ENCODE measurements around the gene YRDC. TPM values are rescaled to one million over a fixed set of nuclear protein-coding genes. Genes with fewer than 3 reads are reported as not detected.
"Not testable (repeated sequence)": the region's sequence is repeated elsewhere in the genome, so short reads cannot be mapped to it uniquely, and the experiment has no call there.

The YRDC gene
- total RNA-seq, 1 donor from 2014 or later = 9.1 TPM

- TF ChIP-seq POLR2AphosphoS5 (IDR thresholded peaks at IDR 0.05; ENCODE audit: insufficient read depth in 1 of 2, low read depth in 1 of 2) (no peak), CTCF (IDR thresholded peaks at IDR 0.05) (no peak), POLR2A (IDR thresholded peaks at IDR 0.05) (no peak)
- no peak overlapping the region for H3K4me3 ChIP-seq
- no peaks in the 10 kb centered on the region for H3K27me3 ChIP-seq
- DNase-seq (ENCODE audit: extremely low spot score in 2 of 2) = no peak
- intact Hi-C loops (cut with DNase I) = no loop called here
- H3K27ac ChIP-seq = no peak overlapping the region
- no peaks in the 10 kb centered on the region for H3K4me1 ChIP-seq
- H3K9me3 ChIP-seq = no peaks in the 10 kb centered on the region
- H3K36me3 ChIP-seq = no peaks in the 10 kb centered on the region
These were observed 29.4 kb downstream of the YRDC start for GRCh38 chr1:37778654-37779053.

- DNase-seq (ENCODE audit: extremely low spot score in 2 of 2) = no peak
- Histone ChIP-seq H3K4me1 (no peaks in the 10 kb centered on the region), H3K36me3 (no peaks in the 10 kb centered on the region), H3K4me3 (no peak overlapping the region), H3K27ac (no peak overlapping the region), H3K27me3 (no peaks in the 10 kb centered on the region), H3K9me3 (no peaks in the 10 kb centered on the region)
- intact Hi-C loops (cut with DNase I) = no loop called here
- no peak for TF ChIP-seq POLR2AphosphoS5 (IDR thresholded peaks at IDR 0.05; ENCODE audit: insufficient read depth in 1 of 2, low read depth in 1 of 2)
- TF ChIP-seq CTCF (IDR thresholded peaks at IDR 0.05) = no peak
- no peak for TF ChIP-seq POLR2A (IDR thresholded peaks at IDR 0.05)
These were observed 31.0 kb downstream of the YRDC start for GRCh38 chr1:37776946-37777516.

- intact Hi-C loops (cut with DNase I); DNase-seq (ENCODE audit: extremely low spot score in 2 of 2); H3K27me3 ChIP-seq; H3K27ac ChIP-seq; H3K4me1 ChIP-seq; H3K4me3 ChIP-seq; H3K9me3 ChIP-seq; H3K36me3 ChIP-seq: not testable (repeated sequence)
These were observed 36.6 kb downstream of the YRDC start for GRCh38 chr1:37771440-37771839.

- H3K4me1 ChIP-seq = peaks cover 3% of the 10 kb centered on the region
- no peak overlapping the region for H3K27ac ChIP-seq
- no peaks in the 10 kb centered on the region for H3K9me3 ChIP-seq
- no peak for DNase-seq (ENCODE audit: extremely low spot score in 2 of 2)
- no peaks in the 10 kb centered on the region for H3K36me3 ChIP-seq
- intact Hi-C loops (cut with DNase I) = no loop called here
- TF ChIP-seq POLR2AphosphoS5 (IDR thresholded peaks at IDR 0.05; ENCODE audit: insufficient read depth in 1 of 2, low read depth in 1 of 2) (no peak), CTCF (IDR thresholded peaks at IDR 0.05) (no peak), POLR2A (IDR thresholded peaks at IDR 0.05) (no peak)
- no peak overlapping the region for H3K4me3 ChIP-seq
- H3K27me3 ChIP-seq = peaks cover 8% of the 10 kb centered on the region
These were observed 40.5 kb downstream of the YRDC start for GRCh38 chr1:37767488-37767887.

GRCh38 chr1:37765916-37766664, 41.9 kb downstream of the YRDC start:
- H3K9me3 ChIP-seq = no peaks in the 10 kb centered on the region
- DNase-seq (ENCODE audit: extremely low spot score in 2 of 2) = no peak
- intact Hi-C loops (cut with DNase I) = no loop called here
- no peak overlapping the region for H3K27ac ChIP-seq
- H3K27me3 ChIP-seq = peaks cover 8% of the 10 kb centered on the region
- no peaks in the 10 kb centered on the region for H3K36me3 ChIP-seq
- H3K4me1 ChIP-seq = peaks cover 3% of the 10 kb centered on the region
- TF ChIP-seq POLR2A (IDR thresholded peaks at IDR 0.05) (no peak), CTCF (IDR thresholded peaks at IDR 0.05) (no peak), POLR2AphosphoS5 (IDR thresholded peaks at IDR 0.05; ENCODE audit: insufficient read depth in 1 of 2, low read depth in 1 of 2) (no peak)
- no peak overlapping the region for H3K4me3 ChIP-seq
